Hair follicle dermal papilla cell (primary cell): ENCODE data around the gene KLHL30. TPM values are rescaled to one million over a fixed set of nuclear protein-coding genes. Genes with fewer than 3 reads are reported as not detected.

Source experiments
- total RNA-seq: library from RNA; depleted of rRNA; stranded (reverse); fragments of >200 nt; gene quantifications from 2 replicates; pipeline ENCODE4 v1.2.3, GENCODE V29; 2012

Gene KLHL30, protein sequence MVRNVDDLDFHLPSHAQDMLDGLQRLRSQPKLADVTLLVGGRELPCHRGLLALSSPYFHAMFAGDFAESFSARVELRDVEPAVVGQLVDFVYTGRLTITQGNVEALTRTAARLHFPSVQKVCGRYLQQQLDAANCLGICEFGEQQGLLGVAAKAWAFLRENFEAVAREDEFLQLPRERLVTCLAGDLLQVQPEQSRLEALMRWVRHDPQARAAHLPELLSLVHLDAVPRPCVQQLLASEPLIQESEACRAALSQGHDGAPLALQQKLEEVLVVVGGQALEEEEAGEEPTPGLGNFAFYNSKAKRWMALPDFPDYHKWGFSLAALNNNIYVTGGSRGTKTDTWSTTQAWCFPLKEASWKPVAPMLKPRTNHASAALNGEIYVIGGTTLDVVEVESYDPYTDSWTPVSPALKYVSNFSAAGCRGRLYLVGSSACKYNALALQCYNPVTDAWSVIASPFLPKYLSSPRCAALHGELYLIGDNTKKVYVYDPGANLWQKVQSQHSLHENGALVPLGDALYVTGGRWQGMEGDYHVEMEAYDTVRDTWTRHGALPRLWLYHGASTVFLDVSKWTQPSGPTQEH
- total RNA-seq, result 1.8 and 3.6 TPM in 2 replicates

DNA sequence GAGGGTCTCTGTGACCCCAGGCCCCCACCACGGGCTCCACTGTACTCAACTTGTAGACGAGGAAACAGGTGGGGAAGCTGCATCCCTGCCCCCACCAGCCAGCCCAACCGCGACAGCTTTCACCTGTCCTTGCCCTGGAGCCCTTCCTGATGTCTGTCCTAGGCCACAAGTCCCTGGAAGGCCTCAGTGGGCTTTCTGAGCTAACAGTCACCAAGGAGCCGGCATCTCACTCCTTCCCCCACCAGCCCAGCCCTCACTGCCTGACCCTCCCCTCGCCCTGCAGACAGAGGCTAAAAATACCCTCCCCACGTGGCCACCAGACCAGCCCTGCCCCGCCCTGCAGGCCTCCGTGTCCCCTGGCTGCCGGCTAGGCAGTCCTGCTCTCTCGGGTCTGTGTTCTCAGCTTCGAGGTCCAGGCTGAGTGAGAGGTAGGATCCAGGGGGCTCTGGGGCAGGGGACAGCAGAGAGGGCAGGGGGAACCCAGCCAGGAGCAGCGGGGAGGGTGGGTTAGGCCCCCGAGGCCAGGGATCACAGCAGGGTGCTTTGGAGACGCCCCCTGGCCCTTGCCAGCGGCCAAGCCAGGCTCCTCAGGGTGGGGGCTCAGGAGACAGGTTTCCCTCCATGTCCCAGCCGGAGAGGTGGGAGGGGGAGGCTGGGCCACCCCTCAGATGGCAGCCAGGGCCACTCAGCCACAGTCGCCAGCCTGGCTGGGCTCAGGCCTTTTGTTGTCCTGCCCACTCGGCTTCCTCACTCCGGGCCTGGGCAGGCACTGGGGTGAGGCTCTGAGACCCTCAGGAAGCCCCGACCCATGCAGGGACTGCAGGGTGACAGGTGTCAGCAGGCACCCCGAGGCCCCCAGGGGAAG, at the start of gene KLHL30:
Gene KLHL30, plus strand, starts transcription at position 338 of the 865 bp plus-strand sequence. CDS start 2,087 bp downstream, outside the sequence.

DNA sequence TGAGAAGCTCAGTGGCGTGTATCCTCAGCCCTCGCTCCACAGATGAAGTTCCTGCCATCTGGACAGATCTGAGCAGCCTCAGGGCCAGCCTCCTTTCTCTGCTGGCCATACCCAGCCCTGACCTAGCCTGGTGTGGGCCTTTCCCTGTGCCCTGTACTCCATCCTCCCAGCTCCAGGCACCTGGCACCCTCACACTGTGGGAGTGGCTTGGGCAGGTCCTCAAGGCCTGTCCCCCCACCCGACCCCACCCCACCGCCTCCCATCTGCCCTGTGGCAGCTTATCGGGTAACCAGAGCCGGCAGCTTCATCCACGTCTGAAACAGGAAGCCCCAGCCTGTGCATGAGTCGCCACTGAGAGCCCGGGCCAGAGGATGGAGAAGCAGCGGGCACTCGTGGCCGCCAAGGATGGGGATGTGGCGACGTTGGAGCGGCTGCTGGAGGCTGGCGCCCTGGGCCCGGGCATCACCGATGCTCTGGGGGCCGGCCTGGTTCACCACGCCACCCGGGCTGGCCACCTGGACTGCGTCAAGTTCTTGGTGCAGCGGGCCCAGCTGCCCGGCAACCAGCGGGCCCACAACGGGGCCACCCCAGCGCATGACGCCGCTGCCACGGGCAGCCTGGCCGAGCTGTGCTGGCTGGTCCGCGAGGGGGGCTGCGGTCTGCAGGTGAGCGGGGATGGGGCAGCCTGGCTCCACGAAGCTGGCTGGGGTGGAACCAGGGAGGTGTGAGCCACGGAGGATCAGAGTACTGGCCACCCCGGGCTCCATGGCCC, 38.2 kb upstream of the KLHL30 start, which contains the start of gene ESPNL:
Gene ESPNL, plus strand, starts transcription at position 292 of the 772 bp plus-strand sequence. Its CDS starts 80 bp downstream, at position 372.

GRCh38 chr2:238158509-238159070, 20.1 kb downstream of the KLHL30 start, which contains the start of gene ERFE:
ERFE (plus strand) TSS chr2:238158970; CDS start chr2:238159008, 38 bp downstream.

Other genes with a start within 250 kb of the KLHL30 start
- gene UBE2F, start 171.7 kb upstream of the KLHL30 start, total RNA-seq, result 33.6 and 43.7 TPM in 2 replicates
- gene SCLY, start 77.7 kb upstream of the KLHL30 start, total RNA-seq, result 15.6 and 16.3 TPM in 2 replicates
- 0.61 and 3.6 TPM in 2 replicates for gene ESPNL, start 38.3 kb upstream of the KLHL30 start, total RNA-seq
- gene ERFE, start 20.3 kb downstream of the KLHL30 start, total RNA-seq, result 2.9 and 3.2 TPM in 2 replicates
- gene ILKAP, start 65.0 kb downstream of the KLHL30 start, total RNA-seq, result 14.1 and 18.7 TPM in 2 replicates
- gene HES6, start 101.4 kb downstream of the KLHL30 start, total RNA-seq, result 1.5 and 2.1 TPM in 2 replicates
- 11.2 and 13.5 TPM in 2 replicates for gene PER2, start 149.9 kb downstream of the KLHL30 start, total RNA-seq
- 8.7 and 9.4 TPM in 2 replicates for gene TRAF3IP1, start 181.8 kb downstream of the KLHL30 start, total RNA-seq